DND-41 (cell line): ENCODE results near the gene TMEM163.

ENCODE experiments used
- CTCF ChIP-seq: IDR thresholded peaks from 2 replicates; pipeline ENCODE4 v1.5.1; 2012; ENCODE audit warnings: borderline replicate concordance, low read length, moderate library complexity, mild to moderate bottlenecking; ENCODE audit not compliant: poor library complexity, severe bottlenecking; ENCODE audit errors: extremely low read depth
- EZH2 ChIP-seq: IDR thresholded peaks from 3 replicates; pipeline ENCODE4 v1.6.1; 2012; ENCODE audit warnings: borderline replicate concordance, low read depth, mild to moderate bottlenecking, moderate library complexity, low read length, inconsistent platforms; ENCODE audit not compliant: severe bottlenecking

DNA sequence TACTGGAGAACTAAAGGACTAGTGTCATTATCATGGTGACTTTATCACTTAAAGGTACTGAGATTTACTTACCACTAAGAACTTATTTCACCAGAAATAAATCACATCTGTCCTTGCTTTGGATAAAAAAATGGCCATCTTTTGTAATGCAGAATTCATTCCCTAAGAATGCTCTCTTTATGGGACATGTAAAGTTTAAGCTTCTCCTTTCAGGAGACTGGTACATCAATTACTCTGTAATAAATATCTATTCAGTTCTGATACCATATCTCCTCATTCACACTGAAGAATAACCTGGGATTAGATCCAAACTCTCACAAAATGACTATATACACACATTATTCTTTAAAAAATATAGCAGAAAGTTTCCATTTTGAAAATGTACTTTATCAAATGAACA, 24.4 kb downstream of the TMEM163 start:
- no peak for TF ChIP-seq CTCF
- no peak for TF ChIP-seq EZH2
